WTC11 (cell line): Measurements from ENCODE around the gene LGALS8. TPM values are rescaled to one million over a fixed set of nuclear protein-coding genes. Genes with fewer than 3 reads are reported as not detected.
"Not testable (repeated sequence)": the region's sequence is repeated elsewhere in the genome, so short reads cannot be mapped to it uniquely, and the experiment has no call there.

Experiments
- ATAC-seq: fragments of 200-7000 bp; cut with Tn5 transposase; 2 replicates; pipeline ENCODE4 v1.10.0; 2021; ENCODE audit warnings: mild to moderate bottlenecking, moderate library complexity
- CTCF ChIA-PET: fragments of 300-600 bp; sonication (Branson Sonifier 250); formaldehyde crosslinking; loops from one replicate; lab custom pipeline; 2021; ENCODE audit warnings: antibody characterized with exemption; lab: Charles Lee
- POLR2A ChIA-PET: fragments of 350-600 bp; sonication (Branson Sonifier 250); formaldehyde crosslinking; loops from one replicate; lab custom pipeline; 2021; ENCODE audit warnings: antibody characterized with exemption; lab: Charles Lee
- DNase-seq: peaks from one replicate; pipeline ENCODE4 v3.0.0; 2021; ENCODE audit warnings: low spot score
- H3K27ac Mint-ChIP-seq: 2 replicates; pipeline ENCODE4 v1.8.0; 2021; ENCODE audit warnings: mixed read lengths
- H3K27me3 Mint-ChIP-seq: 2 replicates; pipeline ENCODE4 v1.8.0; 2021; ENCODE audit warnings: low read depth, mild to moderate bottlenecking, moderate library complexity, mixed read lengths
- H3K36me3 Mint-ChIP-seq: 2 replicates; pipeline ENCODE4 v1.8.0; 2021; ENCODE audit warnings: mixed read lengths
- H3K4me1 Mint-ChIP-seq: 2 replicates; pipeline ENCODE4 v1.8.0; 2022; ENCODE audit warnings: mixed read lengths
- H3K4me3 Mint-ChIP-seq: 2 replicates; pipeline ENCODE4 v1.8.0; 2021; ENCODE audit warnings: mild to moderate bottlenecking, moderate library complexity, mixed read lengths
- H3K9me3 Mint-ChIP-seq: 2 replicates; pipeline ENCODE4 v1.8.0; 2021; ENCODE audit warnings: mixed read lengths
- CBFB ChIP-seq: sonication (generic); formaldehyde crosslinking; IDR thresholded peaks from 2 replicates; pipeline ENCODE4 v1.8.1; 2022; ENCODE audit warnings: mild to moderate bottlenecking, low read depth, missing genetic modification reagents
- EMX1 ChIP-seq: fragments of 250-450 bp; sonication (Bioruptor Pico); IDR thresholded peaks from 2 replicates; pipeline ENCODE4 v1.8.0; 2021; ENCODE audit warnings: mild to moderate bottlenecking
- ERG ChIP-seq: fragments of 250-450 bp; sonication (Bioruptor Pico); IDR thresholded peaks from 2 replicates; pipeline ENCODE4 v1.8.0; 2021; ENCODE audit warnings: mild to moderate bottlenecking
- FOXK1 ChIP-seq: sonication (generic); formaldehyde crosslinking; IDR thresholded peaks from 2 replicates; pipeline ENCODE4 v1.8.0; 2022; ENCODE audit warnings: mild to moderate bottlenecking, moderate library complexity, missing genetic modification reagents
- HMGA2 ChIP-seq: fragments of 250-450 bp; sonication (Bioruptor Pico); IDR thresholded peaks from 2 replicates; pipeline ENCODE4 v1.4.0; 2021; ENCODE audit warnings: mild to moderate bottlenecking, moderate library complexity
- IRF2 ChIP-seq: sonication (generic); formaldehyde crosslinking; IDR thresholded peaks from 2 replicates; pipeline ENCODE4 v1.8.0; 2022; ENCODE audit warnings: low read depth, missing genetic modification reagents, borderline replicate concordance
- JAZF1 ChIP-seq: fragments of 250-450 bp; sonication (Bioruptor Pico); IDR thresholded peaks from 2 replicates; pipeline ENCODE4 v1.9.0; 2021; ENCODE audit warnings: moderate library complexity, mild to moderate bottlenecking, inconsistent platforms
- MLX ChIP-seq: sonication (generic); formaldehyde crosslinking; IDR thresholded peaks from 2 replicates; pipeline ENCODE4 v1.8.1; 2023; ENCODE audit warnings: mild to moderate bottlenecking, missing genetic modification reagents, moderate library complexity
- NFATC4 ChIP-seq: fragments of 250-450 bp; sonication (Bioruptor Pico); IDR thresholded peaks from 2 replicates; pipeline ENCODE4 v1.9.0; 2021; ENCODE audit warnings: mild to moderate bottlenecking
- USF1 ChIP-seq: sonication (generic); formaldehyde crosslinking; IDR thresholded peaks from 2 replicates; pipeline ENCODE4 v1.8.0; 2022; ENCODE audit warnings: mild to moderate bottlenecking, missing genetic modification reagents
- ZNF671 ChIP-seq: fragments of 250-450 bp; sonication (Bioruptor Pico); IDR thresholded peaks from 2 replicates; pipeline ENCODE4 v1.8.0; 2021; ENCODE audit warnings: mild to moderate bottlenecking
- ZSCAN18 ChIP-seq: fragments of 250-450 bp; sonication (Bioruptor Pico); IDR thresholded peaks from 2 replicates; pipeline ENCODE4 v2.1.2; 2022; ENCODE audit warnings: mild to moderate bottlenecking, moderate library complexity
- total RNA-seq: library from RNA; stranded (reverse); gene quantifications from 3 replicates; pipeline ENCODE4 v1.2.3, GENCODE V29; 2021
- TF ChIP-seq, protein P1 (sequence below): sonication (generic); formaldehyde crosslinking; IDR thresholded peaks from 2 replicates; pipeline ENCODE4 v1.8.0; 2023; ENCODE audit warnings: mild to moderate bottlenecking, missing genetic modification reagents
- TF ChIP-seq, protein P2 (sequence below): sonication (generic); formaldehyde crosslinking; IDR thresholded peaks from 2 replicates; pipeline ENCODE4 v1.8.1; 2022; ENCODE audit warnings: missing genetic modification reagents, borderline replicate concordance
- TF ChIP-seq, protein P3 (sequence below): sonication (generic); formaldehyde crosslinking; IDR thresholded peaks from 2 replicates; pipeline ENCODE4 v1.8.0; 2023; ENCODE audit warnings: missing genetic modification reagents

LGALS8 gene
- total RNA-seq, 1 experiment from 2014 or later: 8.6 TPM

DNA sequence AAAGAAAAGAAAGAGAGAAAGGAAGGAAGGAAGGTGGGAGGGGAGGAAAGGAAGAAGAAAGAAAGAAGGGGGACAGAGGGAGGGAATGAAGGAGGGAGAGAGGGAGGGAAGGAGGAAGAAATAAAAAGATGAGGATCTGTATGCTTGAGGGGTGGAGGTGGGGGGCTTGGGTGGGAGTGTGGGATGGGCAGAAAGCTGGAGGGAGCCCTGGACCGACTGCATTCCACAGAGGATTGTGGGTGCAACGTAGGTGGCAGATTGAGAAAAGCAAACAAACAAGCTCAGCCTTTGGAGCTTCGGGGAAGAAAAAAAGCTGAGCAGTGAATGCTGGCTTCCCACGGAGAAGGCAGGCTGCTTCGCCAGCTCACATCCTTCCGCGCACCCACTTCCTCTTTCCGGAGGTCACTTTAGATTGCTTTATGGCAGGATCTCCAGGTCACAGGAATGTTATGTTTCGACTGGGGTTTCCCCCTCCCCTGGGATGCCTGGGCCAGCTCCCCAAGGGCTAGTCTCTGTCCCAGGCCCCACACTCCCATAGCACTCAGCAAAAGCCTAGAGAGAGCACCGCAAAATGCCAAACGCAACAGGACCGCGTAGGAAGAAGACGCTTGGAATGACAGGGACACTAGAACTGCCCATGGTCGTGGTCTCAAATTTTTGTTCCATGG lies 20.7 kb upstream of the LGALS8 start (continued):
- TF ChIP-seq ZSCAN18 (CRISPR knock-in tag) (no peak), ERG (CRISPR knock-in tag) (no peak), FOXK1 (CRISPR knock-in tag) (no peak; the same call in 1 of the 2 replicates), HMGA2 (CRISPR knock-in tag) (no peak), NFATC4 (CRISPR knock-in tag) (no peak), CBFB (CRISPR knock-in tag) (no peak), EMX1 (CRISPR knock-in tag) (no peak)
- TF ChIP-seq, protein P1, sequence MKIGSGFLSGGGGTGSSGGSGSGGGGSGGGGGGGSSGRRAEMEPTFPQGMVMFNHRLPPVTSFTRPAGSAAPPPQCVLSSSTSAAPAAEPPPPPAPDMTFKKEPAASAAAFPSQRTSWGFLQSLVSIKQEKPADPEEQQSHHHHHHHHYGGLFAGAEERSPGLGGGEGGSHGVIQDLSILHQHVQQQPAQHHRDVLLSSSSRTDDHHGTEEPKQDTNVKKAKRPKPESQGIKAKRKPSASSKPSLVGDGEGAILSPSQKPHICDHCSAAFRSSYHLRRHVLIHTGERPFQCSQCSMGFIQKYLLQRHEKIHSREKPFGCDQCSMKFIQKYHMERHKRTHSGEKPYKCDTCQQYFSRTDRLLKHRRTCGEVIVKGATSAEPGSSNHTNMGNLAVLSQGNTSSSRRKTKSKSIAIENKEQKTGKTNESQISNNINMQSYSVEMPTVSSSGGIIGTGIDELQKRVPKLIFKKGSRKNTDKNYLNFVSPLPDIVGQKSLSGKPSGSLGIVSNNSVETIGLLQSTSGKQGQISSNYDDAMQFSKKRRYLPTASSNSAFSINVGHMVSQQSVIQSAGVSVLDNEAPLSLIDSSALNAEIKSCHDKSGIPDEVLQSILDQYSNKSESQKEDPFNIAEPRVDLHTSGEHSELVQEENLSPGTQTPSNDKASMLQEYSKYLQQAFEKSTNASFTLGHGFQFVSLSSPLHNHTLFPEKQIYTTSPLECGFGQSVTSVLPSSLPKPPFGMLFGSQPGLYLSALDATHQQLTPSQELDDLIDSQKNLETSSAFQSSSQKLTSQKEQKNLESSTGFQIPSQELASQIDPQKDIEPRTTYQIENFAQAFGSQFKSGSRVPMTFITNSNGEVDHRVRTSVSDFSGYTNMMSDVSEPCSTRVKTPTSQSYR (CRISPR knock-in tag): no peak
- TF ChIP-seq, protein P2, sequence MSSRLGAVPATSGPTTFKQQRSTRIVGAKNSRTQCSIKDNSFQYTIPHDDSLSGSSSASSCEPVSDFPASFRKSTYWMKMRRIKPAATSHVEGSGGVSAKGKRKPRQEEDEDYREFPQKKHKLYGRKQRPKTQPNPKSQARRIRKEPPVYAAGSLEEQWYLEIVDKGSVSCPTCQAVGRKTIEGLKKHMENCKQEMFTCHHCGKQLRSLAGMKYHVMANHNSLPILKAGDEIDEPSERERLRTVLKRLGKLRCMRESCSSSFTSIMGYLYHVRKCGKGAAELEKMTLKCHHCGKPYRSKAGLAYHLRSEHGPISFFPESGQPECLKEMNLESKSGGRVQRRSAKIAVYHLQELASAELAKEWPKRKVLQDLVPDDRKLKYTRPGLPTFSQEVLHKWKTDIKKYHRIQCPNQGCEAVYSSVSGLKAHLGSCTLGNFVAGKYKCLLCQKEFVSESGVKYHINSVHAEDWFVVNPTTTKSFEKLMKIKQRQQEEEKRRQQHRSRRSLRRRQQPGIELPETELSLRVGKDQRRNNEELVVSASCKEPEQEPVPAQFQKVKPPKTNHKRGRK: peak; percentile 67; the same call in 1 of the 2 replicates
- TF ChIP-seq, all 79 proteins: peak for 9

GRCh38 chr1:236504338-236504737 lies 19.4 kb upstream of the LGALS8 start:
- H3K27ac Mint-ChIP-seq, H3K27me3 Mint-ChIP-seq, H3K36me3 Mint-ChIP-seq, H3K4me3 Mint-ChIP-seq, DNase-seq, ATAC-seq, CTCF ChIA-PET, H3K9me3 Mint-ChIP-seq, POLR2A ChIA-PET: not testable (repeated sequence)
- H3K4me1 Mint-ChIP-seq: peaks cover 24% of the 10 kb centered on the region

DNA sequence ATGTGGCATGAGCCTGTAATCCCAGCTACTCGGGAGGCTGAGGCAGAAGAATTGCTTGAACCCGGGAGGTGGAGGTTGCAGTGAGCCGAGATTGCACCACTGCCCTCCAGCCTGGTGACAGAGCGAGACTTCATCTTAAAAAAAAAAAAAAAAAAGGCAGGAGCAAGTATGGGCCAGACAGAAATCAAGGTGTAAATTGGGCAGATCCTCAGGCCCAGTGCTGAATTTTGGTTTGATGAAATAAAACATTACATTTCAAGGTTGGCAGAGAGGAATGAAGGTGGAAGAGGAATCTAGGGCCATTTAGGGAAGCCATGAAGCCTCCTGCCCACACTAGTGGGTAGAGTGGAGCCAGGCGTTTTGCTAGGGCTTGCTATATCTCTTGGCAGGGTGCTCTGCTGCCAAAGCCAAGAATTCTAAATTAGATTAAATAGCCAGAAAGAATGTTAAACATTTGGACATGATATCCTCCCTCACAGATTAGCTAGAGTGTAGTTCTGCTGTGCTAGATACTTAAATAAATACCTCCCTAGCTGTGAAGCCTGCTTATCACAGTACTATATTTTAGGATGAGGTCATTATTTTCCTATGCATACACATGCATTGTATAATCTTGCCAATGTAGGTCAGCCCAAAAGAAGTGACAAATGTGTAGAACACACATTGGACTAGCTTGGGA lies 16.6 kb upstream of the LGALS8 start:
- H3K9me3 Mint-ChIP-seq: no peaks in the 10 kb centered on the region
- H3K27me3 Mint-ChIP-seq: no peaks in the 10 kb centered on the region
- DNase-seq (no peak), ATAC-seq (no peak)
- ChIA-PET CTCF (no interaction called here), POLR2A (interaction anchor here (1.2 kb wide), 1 partner anchor 19 kb away, joined by 3 read pairs; no protein-coding TSS in a partner anchor)
- H3K4me3 Mint-ChIP-seq: no peak overlapping the region
- no peak for TF ChIP-seq JAZF1 (CRISPR knock-in tag)
- no peaks in the 10 kb centered on the region for H3K36me3 Mint-ChIP-seq
- H3K4me1 Mint-ChIP-seq: peaks cover 27% of the 10 kb centered on the region
- H3K27ac Mint-ChIP-seq: no peak overlapping the region

DNA sequence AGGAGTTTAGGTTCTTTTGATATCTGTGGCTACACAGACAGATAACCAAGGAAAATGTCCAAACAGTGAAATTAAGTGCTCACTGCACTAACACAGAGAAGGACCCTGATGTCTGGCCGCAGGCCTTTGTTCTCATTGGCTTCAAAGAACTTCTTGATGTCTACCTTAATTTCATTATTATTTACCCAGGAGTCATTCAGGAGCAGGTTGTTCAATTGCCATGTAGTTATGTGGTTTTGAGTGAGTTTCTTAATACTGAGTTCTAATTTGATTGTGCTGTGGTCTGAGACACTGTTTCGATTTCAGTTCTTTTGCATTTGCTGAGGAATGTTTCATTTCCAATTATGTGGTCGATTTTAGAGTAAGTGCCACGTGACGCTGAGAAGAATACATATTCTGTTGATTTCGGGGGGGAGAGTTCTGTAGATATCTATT lies 15.2 kb upstream of the LGALS8 start:
- no peak for ATAC-seq
- Mint-ChIP-seq H3K36me3 (no peaks in the 10 kb centered on the region), H3K9me3 (no peaks in the 10 kb centered on the region), H3K4me1 (peaks cover 15% of the 10 kb centered on the region), H3K4me3 (no peak overlapping the region), H3K27ac (no peak overlapping the region), H3K27me3 (no peaks in the 10 kb centered on the region)
- ChIA-PET CTCF (no interaction called here), POLR2A (interaction anchor here (0.6 kb wide), 1 partner anchor 1861 kb away, joined by 5 read pairs; no protein-coding TSS in a partner anchor)
- DNase-seq: no peak
- TF ChIP-seq, protein P3, sequence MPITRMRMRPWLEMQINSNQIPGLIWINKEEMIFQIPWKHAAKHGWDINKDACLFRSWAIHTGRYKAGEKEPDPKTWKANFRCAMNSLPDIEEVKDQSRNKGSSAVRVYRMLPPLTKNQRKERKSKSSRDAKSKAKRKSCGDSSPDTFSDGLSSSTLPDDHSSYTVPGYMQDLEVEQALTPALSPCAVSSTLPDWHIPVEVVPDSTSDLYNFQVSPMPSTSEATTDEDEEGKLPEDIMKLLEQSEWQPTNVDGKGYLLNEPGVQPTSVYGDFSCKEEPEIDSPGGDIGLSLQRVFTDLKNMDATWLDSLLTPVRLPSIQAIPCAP: no peak
- no peak for TF ChIP-seq FOXK1 (CRISPR knock-in tag)
- no peak for TF ChIP-seq USF1 (CRISPR knock-in tag)
- TF ChIP-seq HMGA2 (CRISPR knock-in tag): no peak
- TF ChIP-seq ZNF671: no peak
- TF ChIP-seq MLX (CRISPR knock-in tag): no peak
- TF ChIP-seq IRF2 (CRISPR knock-in tag): no peak
